C4-2B (cell line): Measurements from ENCODE around the gene TTLL3.

Experiments used
- CTCF ChIP-seq: fragments of 450-650 bp; conservative IDR thresholded peaks from 2 replicates; pipeline ENCODE4 v1.5.1; 2017; ENCODE audit warnings: mild to moderate bottlenecking
- ZFX ChIP-seq: fragments of 450-650 bp; IDR thresholded peaks from 2 replicates; pipeline ENCODE4 v1.6.1; 2017

DNA sequence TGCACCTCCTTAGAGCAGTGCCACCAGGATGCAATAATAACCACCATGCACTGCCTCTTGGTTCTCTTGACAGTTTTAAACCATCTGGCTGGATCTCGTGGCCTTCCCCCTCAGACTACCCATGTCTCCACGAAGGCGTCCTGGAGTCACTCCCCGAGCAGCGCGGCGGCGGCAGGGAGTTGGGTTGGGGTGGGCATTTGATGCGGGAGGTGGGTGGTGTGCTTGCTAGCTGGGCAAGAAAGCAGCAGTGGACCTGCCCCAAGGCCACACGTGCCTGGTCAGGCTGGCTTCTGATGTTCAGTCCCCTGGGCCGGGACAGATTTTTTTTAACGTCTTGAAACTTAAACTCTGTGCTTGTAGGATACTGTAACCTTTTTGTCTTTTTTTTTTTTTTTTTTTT, 3.9 kb upstream of the TTLL3 start:
- TF ChIP-seq CTCF (no peak), ZFX (no peak)
